SJSA1 (cell line): ENCODE data around the gene SIRT5. TPM values are rescaled to one million over a fixed set of nuclear protein-coding genes. Genes with fewer than 3 reads are reported as not detected.

Experiments
- DNase-seq, 2 experiments: peaks; one replicate each; pipeline ENCODE4 v3.0.0-alpha.2; 2015 to 2020; ENCODE audit warnings: low spot score in 2 of 2, low read depth in 1 of 2
- H3K27ac ChIP-seq: fragments of 250-450 bp; sonication (Bioruptor Pico); 2 replicates; pipeline ENCODE4 v1.5.1; 2020; ENCODE audit warnings: mild to moderate bottlenecking, moderate library complexity
- H3K27me3 ChIP-seq: fragments of 250-450 bp; sonication (Bioruptor Pico); replicated peaks from 2 replicates; pipeline ENCODE4 v1.5.1; 2020; ENCODE audit warnings: mild to moderate bottlenecking, moderate library complexity
- H3K36me3 ChIP-seq: fragments of 250-450 bp; sonication (Bioruptor Pico); 2 replicates; pipeline ENCODE4 v1.5.1; 2020; ENCODE audit warnings: mild to moderate bottlenecking
- H3K4me1 ChIP-seq: fragments of 250-450 bp; sonication (Bioruptor Pico); replicated peaks from 2 replicates; pipeline ENCODE4 v1.6.1; 2021; ENCODE audit warnings: mild to moderate bottlenecking
- H3K4me3 ChIP-seq: fragments of 250-450 bp; sonication (Bioruptor Pico); 2 replicates; pipeline ENCODE4 v1.5.1; 2020; ENCODE audit warnings: mild to moderate bottlenecking
- H3K9me3 ChIP-seq: fragments of 250-450 bp; sonication (Bioruptor Pico); replicated peaks from 2 replicates; pipeline ENCODE4 v1.5.1; 2020; ENCODE audit warnings: mild to moderate bottlenecking
- total RNA-seq: library from RNA; depleted of rRNA; stranded (reverse); fragments of >200 nt; shearing (Covaris generic); gene quantifications from 2 replicates; pipeline ENCODE4 v1.2.3, GENCODE V29; 2014

The SIRT5 gene
- total RNA-seq, 1 experiment from 2014 or later, result 5.1 TPM

DNA sequence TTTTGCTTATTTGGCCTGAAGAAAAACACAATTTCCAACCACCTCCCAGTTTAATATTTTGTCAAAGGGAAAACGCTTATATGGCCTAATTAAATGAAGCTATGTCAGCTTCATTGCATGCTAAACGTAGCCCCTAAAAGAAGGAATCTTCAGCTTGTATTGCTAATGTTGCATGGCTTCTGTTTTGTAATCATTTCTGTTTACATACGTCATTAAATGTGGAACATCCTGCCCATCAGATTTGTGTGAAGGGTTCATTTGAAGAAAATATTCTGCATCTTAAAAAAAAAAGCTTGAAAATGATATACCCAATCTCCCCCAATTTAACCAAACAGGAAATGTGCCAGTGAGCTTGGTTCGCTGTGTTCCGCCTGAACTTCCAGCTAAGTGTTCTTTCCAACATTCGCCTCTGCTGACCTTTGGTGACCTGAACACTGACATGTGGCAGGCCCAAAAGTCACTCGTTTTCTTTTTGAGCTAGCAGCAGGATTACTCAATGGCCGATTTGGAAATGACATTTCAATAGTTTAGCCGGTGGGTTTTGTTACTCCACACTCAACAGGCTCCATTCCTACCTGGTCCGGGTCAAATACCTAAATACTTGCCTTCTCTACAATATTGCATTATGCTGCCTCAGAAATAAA is 12.7 kb upstream of the SIRT5 start:
- no peaks in the 10 kb centered on the region for H3K9me3 ChIP-seq
- no peak overlapping the region for H3K4me3 ChIP-seq
- no peaks in the 10 kb centered on the region for H3K4me1 ChIP-seq
- no peaks in the 10 kb centered on the region for H3K36me3 ChIP-seq
- H3K27me3 ChIP-seq, result no peaks in the 10 kb centered on the region
- H3K27ac ChIP-seq, result no peak overlapping the region
- no peak for DNase-seq

GRCh38 chr6:13563009-13563408 is 11.4 kb upstream of the SIRT5 start:
- Histone ChIP-seq H3K4me3 (no peak overlapping the region), H3K9me3 (no peaks in the 10 kb centered on the region), H3K27ac (no peak overlapping the region), H3K27me3 (0 out of 2 replicates have a peak, but pooled peaks cover 5% of the 10 kb centered on the region), H3K4me1 (no peaks in the 10 kb centered on the region), H3K36me3 (no peaks in the 10 kb centered on the region)
- DNase-seq, result no peak

DNA sequence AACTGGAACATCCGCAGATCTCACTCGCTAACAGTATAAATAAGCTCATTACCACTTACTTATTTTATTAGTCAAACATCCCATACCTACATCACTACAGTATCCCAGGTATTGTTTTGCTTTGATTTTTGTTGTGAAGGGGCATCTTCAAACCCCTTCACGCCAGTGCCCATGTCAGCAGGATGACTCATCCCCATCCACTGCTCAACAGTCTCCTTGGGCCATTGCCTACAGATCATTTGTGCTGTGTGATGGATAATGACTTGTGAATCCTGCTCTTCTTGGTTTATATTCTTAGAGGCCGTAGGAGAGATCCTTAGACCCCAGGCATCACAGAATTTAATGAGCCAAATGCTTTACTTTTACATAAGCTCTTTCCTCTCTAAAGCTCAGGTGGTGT is 8.5 kb upstream of the SIRT5 start:
- H3K36me3 ChIP-seq, result no peaks in the 10 kb centered on the region
- no peaks in the 10 kb centered on the region for H3K9me3 ChIP-seq
- DNase-seq, result no peak
- no peaks in the 10 kb centered on the region for H3K4me1 ChIP-seq
- 0 out of 2 replicates have a peak, but pooled peaks cover 5% of the 10 kb centered on the region for H3K27me3 ChIP-seq
- no peak overlapping the region for H3K27ac ChIP-seq
- H3K4me3 ChIP-seq, result no peak overlapping the region

DNA sequence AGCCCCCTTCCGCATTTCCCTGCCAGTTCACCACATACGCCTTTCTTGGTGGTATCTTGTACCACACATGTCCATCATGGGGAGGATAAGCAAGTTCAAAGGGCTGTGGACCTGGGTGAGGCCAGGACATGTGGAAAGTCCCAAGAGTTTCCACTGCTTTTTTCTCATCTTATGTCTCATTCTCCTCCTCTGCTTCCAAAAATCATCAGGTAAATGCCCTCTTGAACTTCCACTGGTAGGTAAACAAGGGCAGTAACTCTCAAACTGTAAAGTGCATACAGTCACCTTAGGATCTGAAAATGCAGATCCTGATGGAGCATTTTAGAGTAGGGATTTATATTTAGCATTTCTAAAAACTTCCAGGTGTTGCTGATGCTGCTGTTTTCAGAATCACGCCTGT is 7.9 kb upstream of the SIRT5 start:
- H3K9me3 ChIP-seq, result no peaks in the 10 kb centered on the region
- H3K27me3 ChIP-seq, result 0 out of 2 replicates have a peak, but pooled peaks cover 5% of the 10 kb centered on the region
- H3K36me3 ChIP-seq, result no peaks in the 10 kb centered on the region
- no peak for DNase-seq
- H3K27ac ChIP-seq, result no peak overlapping the region
- H3K4me3 ChIP-seq, result no peak overlapping the region
- no peaks in the 10 kb centered on the region for H3K4me1 ChIP-seq

- H3K27me3 ChIP-seq, result 0 out of 2 replicates have a peak, but pooled peaks cover 5% of the 10 kb centered on the region
- H3K4me3 ChIP-seq, result no peak overlapping the region
- H3K27ac ChIP-seq, result no peak overlapping the region
- DNase-seq, result no peak
- no peaks in the 10 kb centered on the region for H3K9me3 ChIP-seq
- H3K36me3 ChIP-seq, result no peaks in the 10 kb centered on the region
- H3K4me1 ChIP-seq, result peaks cover 5% of the 10 kb centered on the region; the same call in 1 of the 2 replicates
These were observed 5.4 kb upstream of the SIRT5 start for GRCh38 chr6:13568970-13569369.

- no peaks in the 10 kb centered on the region for H3K36me3 ChIP-seq
These were observed 2.2 kb upstream of the SIRT5 start for GRCh38 chr6:13572240-13572639.

GRCh38 chr6:13572951-13573654 is 1.3 kb upstream of the SIRT5 start:
- Histone ChIP-seq H3K27me3 (no peaks in the 10 kb centered on the region), H3K27ac (no peak overlapping the region), H3K9me3 (no peaks in the 10 kb centered on the region), H3K4me3 (peak overlapping the region; percentile 85), H3K4me1 (peaks cover 5% of the 10 kb centered on the region), H3K36me3 (no peaks in the 10 kb centered on the region)
- DNase-seq, result no peak

More at GRCh38 chr6:13572240-13572639, 2.2 kb upstream of the SIRT5 start:
- H3K4me1 ChIP-seq, result peaks cover 5% of the 10 kb centered on the region
- no peaks in the 10 kb centered on the region for H3K9me3 ChIP-seq
- 0 out of 2 replicates have a peak, but pooled peaks cover 5% of the 10 kb centered on the region for H3K27me3 ChIP-seq
- H3K4me3 ChIP-seq, result no peak overlapping the region
- H3K27ac ChIP-seq, result no peak overlapping the region
- no peak for DNase-seq

GRCh38 chr6:13573669-13574110 is 711 bp upstream of the SIRT5 start:
- Histone ChIP-seq H3K27me3 (no peaks in the 10 kb centered on the region), H3K4me1 (peaks cover 5% of the 10 kb centered on the region), H3K27ac (no peak overlapping the region; the same call in 1 of the 2 replicates), H3K4me3 (peak overlapping the region; percentile 85), H3K36me3 (no peaks in the 10 kb centered on the region), H3K9me3 (no peaks in the 10 kb centered on the region)
- peak in 1 of 2 experiments; percentile 5 for DNase-seq

- peak overlapping the region; percentile 69 for H3K27ac ChIP-seq
- H3K27me3 ChIP-seq, result no peaks in the 10 kb centered on the region
- H3K36me3 ChIP-seq, result no peaks in the 10 kb centered on the region
These were observed 241 bp upstream of the SIRT5 start for GRCh38 chr6:13574149-13574570.

DNA sequence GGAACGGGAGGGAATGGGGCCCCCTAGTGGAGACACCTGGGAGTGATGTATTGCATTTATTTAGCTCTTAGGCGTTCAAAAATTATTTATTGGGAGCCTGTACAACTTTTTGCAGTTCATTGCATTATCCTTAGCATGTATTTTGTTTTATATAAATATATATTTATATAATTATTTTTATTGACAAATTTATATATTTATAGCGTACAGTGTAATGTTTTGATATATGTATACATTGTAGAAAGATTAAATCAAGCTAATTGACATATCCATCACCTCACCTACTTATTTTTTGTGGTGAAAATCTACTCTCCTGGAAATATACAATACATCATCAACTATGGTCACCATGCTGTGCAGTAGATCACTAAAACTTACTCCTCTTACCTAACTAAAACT is 975 bp downstream of the SIRT5 start:
- no peaks in the 10 kb centered on the region for H3K9me3 ChIP-seq
- no peak for DNase-seq
- peaks cover 5% of the 10 kb centered on the region for H3K4me1 ChIP-seq
- H3K27me3 ChIP-seq, result no peaks in the 10 kb centered on the region
- H3K4me3 ChIP-seq, result peak overlapping the region; percentile 85
- no peak overlapping the region for H3K27ac ChIP-seq
- no peaks in the 10 kb centered on the region for H3K36me3 ChIP-seq

More at GRCh38 chr6:13574149-13574570, 241 bp upstream of the SIRT5 start:
- Histone ChIP-seq H3K4me1 (peaks cover 5% of the 10 kb centered on the region), H3K4me3 (peak overlapping the region; percentile 85), H3K9me3 (no peaks in the 10 kb centered on the region)
- peak; percentile 91 to 92 for DNase-seq

GRCh38 chr6:13576017-13576416 is 1.6 kb downstream of the SIRT5 start:
- Histone ChIP-seq H3K27ac (no peak overlapping the region), H3K36me3 (no peaks in the 10 kb centered on the region), H3K27me3 (no peaks in the 10 kb centered on the region), H3K9me3 (no peaks in the 10 kb centered on the region), H3K4me3 (no peak overlapping the region), H3K4me1 (peaks cover 5% of the 10 kb centered on the region)
- no peak for DNase-seq

GRCh38 chr6:13577926-13578325 is 3.5 kb downstream of the SIRT5 start:
- H3K4me1 ChIP-seq, result peaks cover 5% of the 10 kb centered on the region

GRCh38 chr6:13579911-13580310 is 5.5 kb downstream of the SIRT5 start:
- Histone ChIP-seq H3K27me3 (no peaks in the 10 kb centered on the region), H3K27ac (no peak overlapping the region), H3K4me3 (no peak overlapping the region), H3K4me1 (no peaks in the 10 kb centered on the region; the same call in 1 of the 2 replicates), H3K36me3 (no peaks in the 10 kb centered on the region), H3K9me3 (no peaks in the 10 kb centered on the region)
- no peak for DNase-seq

More at GRCh38 chr6:13577926-13578325, 3.5 kb downstream of the SIRT5 start:
- Histone ChIP-seq H3K9me3 (no peaks in the 10 kb centered on the region), H3K36me3 (no peaks in the 10 kb centered on the region), H3K27ac (no peak overlapping the region), H3K4me3 (no peak overlapping the region), H3K27me3 (no peaks in the 10 kb centered on the region)
- no peak for DNase-seq

GRCh38 chr6:13581700-13582229 is 7.4 kb downstream of the SIRT5 start:
- no peak overlapping the region for H3K4me3 ChIP-seq
- no peaks in the 10 kb centered on the region for H3K27me3 ChIP-seq
- no peak overlapping the region for H3K27ac ChIP-seq
- H3K36me3 ChIP-seq, result no peaks in the 10 kb centered on the region
- no peaks in the 10 kb centered on the region for H3K4me1 ChIP-seq
- no peak for DNase-seq
- H3K9me3 ChIP-seq, result no peaks in the 10 kb centered on the region
